CD1c-positive myeloid dendritic cell (primary cell): ENCODE data around the gene ITPK1.
A peak's percentile ranks its signal among the peaks of the same experiment; 100 is the strongest.

Experiments used
- DNase-seq: peaks from one replicate; pipeline ENCODE4 v3.0.0-alpha.2; 2016; ENCODE audit errors: extremely low spot score

The ITPK1 gene

GRCh38 chr14:92890830-92891588 is 224.7 kb downstream of the ITPK1 start:
- no peak for DNase-seq

- peak; percentile 41 for DNase-seq
These were observed 226.8 kb downstream of the ITPK1 start for GRCh38 chr14:92888896-92889295.

GRCh38 chr14:92887157-92887556 is 228.6 kb downstream of the ITPK1 start:
- no peak for DNase-seq
